Tibial artery (tissue), 4 donors: ENCODE data around the gene ANO1.

Source experiments
- DNase-seq, 2 donors: peaks; one replicate each; pipeline ENCODE4 v3.0.0-alpha.2; 2019
- H3K27ac ChIP-seq, 2 donors: fragments of 200-600 bp; sonication (generic) in 1 of 2; 1 replicate in 1 of 2; 2 replicates in 1 of 2; pipeline ENCODE4 v1.5.1; 2018 to 2019; ENCODE audit warnings: mild to moderate bottlenecking in 1 of 2
- H3K27me3 ChIP-seq, 2 donors: fragments of 200-600 bp; sonication (generic) in 1 of 2; one replicate each; pipeline versions ENCODE4 v1.5.1 to v1.6.0; 2016 to 2019
- H3K36me3 ChIP-seq, 3 donors: fragments of 200-600 bp; sonication (generic) in 2 of 3; one replicate each; pipeline ENCODE4 v1.5.1; 2016 to 2019; ENCODE audit warnings: mild to moderate bottlenecking in 2 of 3
- H3K4me1 ChIP-seq, 4 donors: fragments of 200-600 bp; sonication (generic) in 2 of 4; 1 replicate in 3 of 4; 2 replicates in 1 of 4; pipeline ENCODE4 v1.5.1; 2016 to 2019
- H3K4me3 ChIP-seq, 2 donors: fragments of 200-600 bp; sonication (generic) in 1 of 2; 1 replicate in 1 of 2; 2 replicates in 1 of 2; pipeline ENCODE4 v1.5.1; 2018 to 2019; ENCODE audit warnings: mild to moderate bottlenecking in 2 of 2
- H3K9me3 ChIP-seq, 3 donors: fragments of 200-600 bp; sonication (generic) in 1 of 3; one replicate each; pipeline ENCODE4 v1.5.1; 2016 to 2019
- intact Hi-C: fragments of 100-400 bp; cut with DNase I; formaldehyde crosslinking; loops from one replicate; pipeline ENCODE4 v1.15.0; 2023; ENCODE audit warnings: low total_unique reads
- TF ChIP-seq, protein P1 (sequence below), 2 experiments: fragments of 200-600 bp in 1 of 2; fragments of 450-650 bp in 1 of 2; IDR thresholded peaks; one replicate each; pipeline ENCODE4 v1.5.1; 2017 to 2019; ENCODE audit warnings: antibody characterized with exemption in 2 of 2, mild to moderate bottlenecking in 1 of 2, moderate library complexity in 1 of 2

Gene ANO1

GRCh38 chr11:70139785-70140410 is 61.8 kb downstream of the ANO1 start:
- H3K27ac ChIP-seq: no peak overlapping the region

GRCh38 chr11:70140711-70141485 is 62.8 kb downstream of the ANO1 start:
- TF ChIP-seq, protein P1, sequence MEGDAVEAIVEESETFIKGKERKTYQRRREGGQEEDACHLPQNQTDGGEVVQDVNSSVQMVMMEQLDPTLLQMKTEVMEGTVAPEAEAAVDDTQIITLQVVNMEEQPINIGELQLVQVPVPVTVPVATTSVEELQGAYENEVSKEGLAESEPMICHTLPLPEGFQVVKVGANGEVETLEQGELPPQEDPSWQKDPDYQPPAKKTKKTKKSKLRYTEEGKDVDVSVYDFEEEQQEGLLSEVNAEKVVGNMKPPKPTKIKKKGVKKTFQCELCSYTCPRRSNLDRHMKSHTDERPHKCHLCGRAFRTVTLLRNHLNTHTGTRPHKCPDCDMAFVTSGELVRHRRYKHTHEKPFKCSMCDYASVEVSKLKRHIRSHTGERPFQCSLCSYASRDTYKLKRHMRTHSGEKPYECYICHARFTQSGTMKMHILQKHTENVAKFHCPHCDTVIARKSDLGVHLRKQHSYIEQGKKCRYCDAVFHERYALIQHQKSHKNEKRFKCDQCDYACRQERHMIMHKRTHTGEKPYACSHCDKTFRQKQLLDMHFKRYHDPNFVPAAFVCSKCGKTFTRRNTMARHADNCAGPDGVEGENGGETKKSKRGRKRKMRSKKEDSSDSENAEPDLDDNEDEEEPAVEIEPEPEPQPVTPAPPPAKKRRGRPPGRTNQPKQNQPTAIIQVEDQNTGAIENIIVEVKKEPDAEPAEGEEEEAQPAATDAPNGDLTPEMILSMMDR (IDR thresholded peaks at IDR 0.05): no peak
- Histone ChIP-seq H3K9me3 (no peaks in the 10 kb centered on the region), H3K4me1 (peaks cover 0 to 9% (median 3%) of the 10 kb centered on the region in 4 donors), H3K4me3 (no peak overlapping the region), H3K27me3 (no peaks in the 10 kb centered on the region), H3K27ac (no peak overlapping the region), H3K36me3 (peaks cover 0 to 68% (median 23%) of the 10 kb centered on the region in 3 donors)
- no peak for DNase-seq
- intact Hi-C loops: no loop called here

More at GRCh38 chr11:70139785-70140410, 61.8 kb downstream of the ANO1 start:
- Histone ChIP-seq H3K36me3 (peaks cover 0 to 68% (median 16%) of the 10 kb centered on the region in 3 donors), H3K4me3 (no peak overlapping the region), H3K9me3 (no peaks in the 10 kb centered on the region), H3K27me3 (no peaks in the 10 kb centered on the region), H3K4me1 (peaks cover 0 to 16% (median 10%) of the 10 kb centered on the region in 4 donors)
- intact Hi-C loops: no loop called here
- TF ChIP-seq, protein P1 (IDR thresholded peaks at IDR 0.05): no peak
- no peak for DNase-seq

DNA sequence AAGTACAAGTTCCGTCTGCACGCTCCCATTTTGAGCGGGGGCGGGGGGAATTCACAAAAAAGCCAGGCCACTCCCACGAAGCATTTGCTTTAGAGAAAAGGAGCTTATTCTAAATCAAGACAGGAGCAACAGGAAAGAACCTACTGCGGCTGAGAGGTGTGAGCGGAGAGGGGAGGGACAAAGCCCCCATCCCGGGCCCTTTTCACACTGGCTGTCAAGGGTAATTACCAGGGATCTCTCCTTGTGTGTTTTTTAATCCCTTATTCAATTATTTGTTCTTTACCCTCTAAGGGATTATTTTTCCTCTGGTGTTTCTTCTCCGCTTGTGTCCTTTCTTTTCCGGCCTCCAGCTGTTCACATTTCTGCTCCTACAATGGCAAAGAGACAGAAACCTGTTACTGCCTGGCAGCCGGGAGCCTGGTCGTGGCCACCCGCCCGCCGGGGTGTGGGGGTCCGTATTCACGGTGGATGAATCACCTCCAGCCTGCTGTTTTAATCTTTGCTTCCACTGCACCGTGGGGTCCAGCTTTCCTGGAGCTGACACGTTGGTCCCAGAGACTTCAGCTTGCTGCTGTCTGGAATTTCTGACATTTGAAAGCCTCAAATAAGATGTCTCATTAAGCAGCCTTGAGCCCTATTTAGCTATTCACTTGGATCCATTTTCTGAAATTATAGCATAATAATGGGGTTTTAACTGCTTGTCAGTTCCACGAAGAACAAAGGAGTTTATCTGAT is 63.5 kb downstream of the ANO1 start:
- TF ChIP-seq, protein P1 (IDR thresholded peaks at IDR 0.05): no peak

GRCh38 chr11:70142221-70142875 is 64.2 kb downstream of the ANO1 start:
- peaks cover 0 to 6% (median 0%) of the 10 kb centered on the region in 4 donors for H3K4me1 ChIP-seq
- H3K36me3 ChIP-seq: peaks cover 0 to 68% (median 23%) of the 10 kb centered on the region in 3 donors
- H3K4me3 ChIP-seq: no peak overlapping the region
- no peaks in the 10 kb centered on the region for H3K9me3 ChIP-seq
- DNase-seq: no peak
- no peaks in the 10 kb centered on the region for H3K27me3 ChIP-seq
- TF ChIP-seq, protein P1 (IDR thresholded peaks at IDR 0.05): no peak
- intact Hi-C loops: no loop called here
- H3K27ac ChIP-seq: no peak overlapping the region

More for the DNA sequence above, 63.5 kb downstream of the ANO1 start:
- Histone ChIP-seq H3K36me3 (peaks cover 0 to 68% (median 23%) of the 10 kb centered on the region in 3 donors), H3K27me3 (no peaks in the 10 kb centered on the region), H3K9me3 (no peaks in the 10 kb centered on the region), H3K27ac (no peak overlapping the region), H3K4me3 (no peak overlapping the region), H3K4me1 (peaks cover 0 to 6% (median 0%) of the 10 kb centered on the region in 4 donors)
- intact Hi-C loops: no loop called here
- DNase-seq: no peak

DNA sequence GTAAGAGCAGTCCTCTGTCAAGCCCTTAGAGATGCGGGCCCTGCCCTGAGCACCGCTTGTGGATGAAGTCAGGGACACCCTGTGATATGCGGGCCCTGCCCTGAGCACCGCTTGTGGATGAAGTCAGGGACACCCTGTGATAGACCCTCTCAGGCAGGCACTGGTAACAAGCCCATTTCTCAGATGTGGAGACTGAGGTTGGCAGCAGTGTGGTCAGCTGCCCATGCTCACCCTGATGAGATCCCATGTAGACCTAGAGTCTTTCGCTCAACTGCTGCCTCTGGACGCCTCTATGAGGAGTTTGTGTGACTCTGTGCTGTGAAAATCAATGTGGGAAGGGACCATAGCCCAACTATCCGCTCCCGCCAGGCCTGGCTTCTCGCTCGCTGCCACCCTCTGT is 66.1 kb downstream of the ANO1 start:
- no peak for DNase-seq
- Histone ChIP-seq H3K27ac (no peak overlapping the region), H3K36me3 (peaks cover 0 to 77% (median 23%) of the 10 kb centered on the region in 3 donors), H3K4me3 (no peak overlapping the region), H3K9me3 (no peaks in the 10 kb centered on the region), H3K4me1 (peaks cover 0 to 6% (median 0%) of the 10 kb centered on the region in 4 donors), H3K27me3 (no peaks in the 10 kb centered on the region)
- intact Hi-C loops: no loop called here
- TF ChIP-seq, protein P1 (IDR thresholded peaks at IDR 0.05): no peak
